Large intestine (tissue), 3 donors: ENCODE measurements around the gene SIKE1. TPM values are rescaled to one million over a fixed set of nuclear protein-coding genes. Genes with fewer than 3 reads are reported as not detected.
"Not testable (repeated sequence)": the region's sequence is repeated elsewhere in the genome, so short reads cannot be mapped to it uniquely, and the experiment has no call there.

Experiments used
- DNase-seq, 2 donors: peaks; one replicate each; pipeline versions ENCODE4 v3.0.0 to v3.0.0-alpha.2; 2013
- H3K27ac ChIP-seq: one replicate; pipeline ENCODE4 v1.5.1; 2013; ENCODE audit warnings: low read length
- H3K27me3 ChIP-seq: 2 replicates; pipeline ENCODE4 v1.6.1; 2013; ENCODE audit warnings: low read length; ENCODE audit not compliant: control insufficient read depth, insufficient read depth
- H3K36me3 ChIP-seq: 2 replicates; pipeline ENCODE4 v1.6.1; 2013; ENCODE audit warnings: low read length; ENCODE audit not compliant: control insufficient read depth, insufficient read depth
- H3K4me1 ChIP-seq: one replicate; pipeline ENCODE4 v1.6.1; 2013; ENCODE audit warnings: low read length; ENCODE audit not compliant: control insufficient read depth, insufficient read depth
- H3K4me3 ChIP-seq: one replicate; pipeline ENCODE4 v1.5.1; 2013; ENCODE audit warnings: low read length
- H3K9me3 ChIP-seq: one replicate; pipeline ENCODE4 v1.6.1; 2013; ENCODE audit warnings: mild to moderate bottlenecking, low read depth, low read length, moderate library complexity; ENCODE audit not compliant: control insufficient read depth
- WGBS: methylation state at CpG from one replicate; pipeline ENCODE4 v1.1.5; 2013; ENCODE audit warnings: low lambda C conversion rate; ENCODE audit not compliant: insufficient coverage; 5-methylcytosine and 5-hydroxymethylcytosine counted together
- polyA plus RNA-seq: library from polyadenylated mRNA; unstranded; fragments of 120-200 nt; gene quantifications from one replicate; pipeline ENCODE4 v1.2.1, GENCODE V29; 2013

The SIKE1 gene
- polyA plus RNA-seq, 1 donor = 38.8 TPM

GRCh38 chr1:114790581-114790980 is 10.1 kb upstream of the SIKE1 start:
- H3K27me3 ChIP-seq, H3K36me3 ChIP-seq, H3K27ac ChIP-seq, H3K4me1 ChIP-seq, DNase-seq, H3K9me3 ChIP-seq, H3K4me3 ChIP-seq: not testable (repeated sequence)
- WGBS = no CpG with 5 or more reads among the region's 25 CpGs

- not testable (repeated sequence) for DNase-seq, H3K36me3 ChIP-seq, H3K9me3 ChIP-seq, H3K27ac ChIP-seq, H3K4me3 ChIP-seq, H3K4me1 ChIP-seq, H3K27me3 ChIP-seq
- no CpG with 5 or more reads among the region's 1 CpG for WGBS
These were observed 6.0 kb upstream of the SIKE1 start for GRCh38 chr1:114786440-114786839.

DNA sequence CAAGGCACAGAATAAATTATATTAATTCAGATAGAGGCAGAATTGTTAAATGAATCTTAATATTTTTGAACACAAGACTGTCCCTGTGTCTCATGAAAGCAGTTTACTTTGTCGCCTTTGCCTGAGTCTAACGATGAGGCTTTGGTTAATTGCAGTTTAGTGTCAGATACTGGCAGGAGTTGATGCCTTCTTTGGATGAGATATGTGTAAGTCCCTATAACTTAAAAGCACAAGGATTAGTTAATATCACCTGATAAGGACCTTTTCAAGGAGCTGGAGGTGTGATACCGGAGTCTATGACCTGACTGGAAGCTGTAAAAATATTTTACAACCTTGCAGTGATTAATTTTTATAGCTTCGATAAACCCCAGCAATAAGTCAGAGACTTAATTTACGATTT is 2.0 kb upstream of the SIKE1 start:
- Histone ChIP-seq H3K4me1 (peaks cover 9% of the 10 kb centered on the region), H3K27ac (no peak overlapping the region), H3K27me3 (no peaks in the 10 kb centered on the region), H3K9me3 (no peaks in the 10 kb centered on the region), H3K4me3 (no peak overlapping the region), H3K36me3 (peaks cover 12% of the 10 kb centered on the region)
- peak; percentile 42 to 78 for DNase-seq
- WGBS = 33% methylated on average over 2 of the region's 5 CpGs

DNA sequence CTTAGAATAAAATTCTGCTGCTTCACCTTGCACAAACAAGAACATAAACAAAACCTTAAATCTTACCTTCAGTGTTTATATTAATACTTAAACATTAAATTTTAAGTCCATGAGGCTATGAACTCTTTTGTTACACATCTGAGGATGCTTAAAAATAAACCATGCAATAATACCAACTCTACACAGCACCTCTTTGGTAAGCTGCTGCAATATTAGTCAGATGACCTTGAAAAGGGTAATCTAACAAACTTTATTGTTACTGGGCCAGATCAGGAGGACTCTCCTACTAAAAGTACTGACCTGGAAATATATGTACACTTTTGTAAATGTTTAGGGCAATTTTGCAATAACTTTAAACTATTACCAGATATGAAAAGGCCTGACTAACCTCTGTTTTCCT is 763 bp downstream of the SIKE1 start:
- Histone ChIP-seq H3K4me3 (peak overlapping the region; percentile 83), H3K36me3 (peaks cover 26% of the 10 kb centered on the region), H3K27me3 (no peaks in the 10 kb centered on the region), H3K9me3 (no peaks in the 10 kb centered on the region), H3K27ac (peak overlapping the region; percentile 92), H3K4me1 (peaks cover 9% of the 10 kb centered on the region)
- DNase-seq = no peak

DNA sequence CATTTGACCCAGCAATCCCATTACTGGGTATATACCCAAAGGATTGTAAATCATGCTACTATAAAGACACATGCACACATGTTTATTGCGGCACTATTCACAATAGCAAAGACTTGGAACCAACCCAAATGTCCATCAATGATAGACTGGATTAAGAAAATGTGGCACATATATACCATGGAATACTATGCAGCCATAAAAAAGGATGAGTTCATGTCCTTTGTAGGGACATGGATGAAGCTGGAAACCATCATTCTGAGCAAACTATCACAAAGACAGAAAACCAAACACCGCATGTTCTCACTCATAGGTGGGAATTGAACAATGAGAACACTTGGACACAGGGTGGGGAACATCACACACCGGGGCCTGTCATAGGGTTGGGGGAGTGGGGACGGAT is 3.8 kb downstream of the SIKE1 start:
- WGBS = no CpG with 5 or more reads among the region's 4 CpGs
- not testable (repeated sequence) for H3K9me3 ChIP-seq, H3K4me3 ChIP-seq, H3K27me3 ChIP-seq, DNase-seq, H3K27ac ChIP-seq, H3K4me1 ChIP-seq
- peaks cover 32% of the 10 kb centered on the region for H3K36me3 ChIP-seq

- H3K36me3 ChIP-seq = peaks cover 26% of the 10 kb centered on the region
- no peak overlapping the region for H3K4me3 ChIP-seq
- no peak for DNase-seq
- H3K27ac ChIP-seq = no peak overlapping the region
- H3K27me3 ChIP-seq = no peaks in the 10 kb centered on the region
- H3K9me3 ChIP-seq = no peaks in the 10 kb centered on the region
- no CpG with 5 or more reads among the region's 1 CpG for WGBS
- H3K4me1 ChIP-seq = no peaks in the 10 kb centered on the region
These were observed 8.5 kb downstream of the SIKE1 start for GRCh38 chr1:114771992-114772391.

- Histone ChIP-seq H3K4me3 (no peak overlapping the region), H3K4me1 (no peaks in the 10 kb centered on the region), H3K27me3 (no peaks in the 10 kb centered on the region), H3K36me3 (peaks cover 24% of the 10 kb centered on the region), H3K27ac (no peak overlapping the region), H3K9me3 (no peaks in the 10 kb centered on the region)
- DNase-seq = no peak
- no CpG with 5 or more reads among the region's 1 CpG for WGBS
These were observed 9.5 kb downstream of the SIKE1 start for GRCh38 chr1:114770989-114771388.

GRCh38 chr1:114764689-114765088 is 15.8 kb downstream of the SIKE1 start:
- WGBS = no CpG with 5 or more reads among the region's 4 CpGs

GRCh38 chr1:114758256-114758832 is 22.1 kb downstream of the SIKE1 start:
- 59% methylated on average over 4 of the region's 6 CpGs for WGBS
- Histone ChIP-seq H3K4me3 (peak overlapping the region; percentile 99), H3K27me3 (no peaks in the 10 kb centered on the region), H3K4me1 (peaks cover 6% of the 10 kb centered on the region), H3K9me3 (no peaks in the 10 kb centered on the region), H3K36me3 (no peaks in the 10 kb centered on the region), H3K27ac (peak overlapping the region; percentile 99)
- no peak for DNase-seq

More at GRCh38 chr1:114764689-114765088, 15.8 kb downstream of the SIKE1 start:
- DNase-seq = no peak
- no peaks in the 10 kb centered on the region for H3K27me3 ChIP-seq
- no peak overlapping the region for H3K4me3 ChIP-seq
- no peak overlapping the region for H3K27ac ChIP-seq
- no peaks in the 10 kb centered on the region for H3K9me3 ChIP-seq
- H3K4me1 ChIP-seq = no peaks in the 10 kb centered on the region
- no peaks in the 10 kb centered on the region for H3K36me3 ChIP-seq

GRCh38 chr1:114757455-114758255 is 22.8 kb downstream of the SIKE1 start, which contains the start of gene CSDE1:
CSDE1 (minus strand) TSS chr1:114757984; CDS start chr1:114739890, 18,094 bp downstream.
- peaks cover 6% of the 10 kb centered on the region for H3K4me1 ChIP-seq
- peak within 1 kb of the TSS; percentile 99 for H3K27ac ChIP-seq
- peak within 1 kb of the TSS; percentile 99 for H3K4me3 ChIP-seq
- H3K27me3 ChIP-seq = no peaks in the 10 kb centered on the region
- H3K36me3 ChIP-seq = no peaks in the 10 kb centered on the region
- WGBS = no CpG with 5 or more reads among the region's 50 CpGs
- DNase-seq = peak; percentile 98
- H3K9me3 ChIP-seq = no peaks in the 10 kb centered on the region
